ENCODE data around the gene HOXC6. TPM values are rescaled to one million over a fixed set of nuclear protein-coding genes. Genes with fewer than 3 reads are reported as not detected.

Gene HOXC6
- total RNA-seq, 2 experiments from 2014 or later, result not detected

DNA sequence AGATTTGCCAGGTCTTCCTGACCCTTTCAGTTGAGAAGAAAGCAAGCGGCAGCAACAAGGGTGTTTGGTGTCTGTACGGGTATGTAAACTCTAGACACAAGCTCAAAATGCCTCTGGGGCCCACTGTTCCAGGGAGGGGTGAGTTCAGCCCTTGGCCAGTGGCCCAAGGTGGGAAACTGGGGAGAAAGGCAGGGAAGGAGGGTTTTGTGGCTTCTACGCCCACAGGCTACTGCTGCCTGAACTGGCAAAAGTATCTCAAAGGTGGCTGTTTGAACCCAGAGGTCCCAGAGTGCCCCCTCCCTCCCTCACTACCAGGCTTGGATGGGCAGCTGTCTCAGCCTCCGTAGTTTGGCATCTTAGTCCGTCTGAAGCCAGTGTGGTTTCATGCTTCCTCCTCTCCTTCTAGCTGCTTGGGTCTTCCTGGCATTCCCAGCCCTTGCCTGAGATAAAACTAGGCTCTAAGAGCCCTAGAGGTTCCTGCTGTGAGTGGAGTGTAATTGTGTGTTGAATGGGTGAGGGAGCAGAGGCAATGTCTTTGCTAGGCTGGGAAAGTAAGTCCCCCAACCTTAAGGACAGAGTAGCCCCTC lies 10.1 kb downstream of the HOXC6 start:
- H3K4me1 Mint-ChIP-seq (ENCODE audit: low read depth), result peaks cover 5% of the 10 kb centered on the region
- no peak overlapping the region for H3K4me3 Mint-ChIP-seq
- DNase-seq (no peak), ATAC-seq (no peak)
- ChIA-PET POLR2A (interaction anchor here (1.0 to 2.0 kb wide), 2 partner anchors 22 to 151 kb away, joined by 3 to 5 read pairs; partner anchors contain the start of gene SMUG1), CTCF (interaction anchor here (0.9 to 1.7 kb wide), 6 partner anchors 33 to 176 kb away, joined by 3 to 4 read pairs (median 3); partner anchors contain the start of gene HOXC10)
- H3K27me3 Mint-ChIP-seq, result peaks cover 65% of the 10 kb centered on the region
- intact Hi-C loops (cut with micrococcal nuclease), result no loop called here
- TF ChIP-seq, protein P1, sequence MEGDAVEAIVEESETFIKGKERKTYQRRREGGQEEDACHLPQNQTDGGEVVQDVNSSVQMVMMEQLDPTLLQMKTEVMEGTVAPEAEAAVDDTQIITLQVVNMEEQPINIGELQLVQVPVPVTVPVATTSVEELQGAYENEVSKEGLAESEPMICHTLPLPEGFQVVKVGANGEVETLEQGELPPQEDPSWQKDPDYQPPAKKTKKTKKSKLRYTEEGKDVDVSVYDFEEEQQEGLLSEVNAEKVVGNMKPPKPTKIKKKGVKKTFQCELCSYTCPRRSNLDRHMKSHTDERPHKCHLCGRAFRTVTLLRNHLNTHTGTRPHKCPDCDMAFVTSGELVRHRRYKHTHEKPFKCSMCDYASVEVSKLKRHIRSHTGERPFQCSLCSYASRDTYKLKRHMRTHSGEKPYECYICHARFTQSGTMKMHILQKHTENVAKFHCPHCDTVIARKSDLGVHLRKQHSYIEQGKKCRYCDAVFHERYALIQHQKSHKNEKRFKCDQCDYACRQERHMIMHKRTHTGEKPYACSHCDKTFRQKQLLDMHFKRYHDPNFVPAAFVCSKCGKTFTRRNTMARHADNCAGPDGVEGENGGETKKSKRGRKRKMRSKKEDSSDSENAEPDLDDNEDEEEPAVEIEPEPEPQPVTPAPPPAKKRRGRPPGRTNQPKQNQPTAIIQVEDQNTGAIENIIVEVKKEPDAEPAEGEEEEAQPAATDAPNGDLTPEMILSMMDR (IDR thresholded peaks at IDR 0.05), result no peak
- H3K36me3 Mint-ChIP-seq (ENCODE audit: low read depth), result no peaks in the 10 kb centered on the region
- no peak overlapping the region for H3K27ac Mint-ChIP-seq
- no peaks in the 10 kb centered on the region for H3K9me3 Mint-ChIP-seq

DNA sequence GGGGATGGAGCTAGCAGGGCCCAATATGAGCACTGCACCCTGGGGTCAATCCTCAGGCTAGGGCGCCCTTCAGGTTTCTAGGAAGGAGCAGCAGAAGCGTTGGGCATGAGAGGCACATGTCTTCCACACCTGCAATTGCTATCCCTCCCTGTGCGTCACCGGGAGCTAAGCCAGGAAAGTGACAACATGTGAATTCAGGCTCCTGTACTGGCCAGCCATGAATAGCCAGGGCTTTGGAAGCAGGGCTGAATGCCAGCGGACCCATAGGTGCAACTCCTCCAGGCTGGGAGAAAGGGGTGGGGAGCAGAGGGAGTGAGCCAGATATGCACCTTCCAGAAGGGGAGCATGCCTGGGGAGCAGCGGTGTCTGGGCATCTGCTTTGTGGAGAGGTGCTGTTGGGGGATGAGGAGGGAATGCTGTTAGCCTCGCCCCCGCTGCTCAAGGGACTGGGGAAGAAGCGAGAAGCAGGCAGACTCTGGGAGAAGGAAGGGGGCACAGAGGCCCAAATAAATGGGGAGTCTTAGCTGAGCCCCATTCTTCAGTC lies 10.7 kb downstream of the HOXC6 start:
- H3K9me3 Mint-ChIP-seq, result no peaks in the 10 kb centered on the region
- ChIA-PET POLR2A (interaction anchor here (1.0 to 2.0 kb wide), 2 partner anchors 23 to 150 kb away, joined by 3 to 5 read pairs; partner anchors contain the start of gene SMUG1), CTCF (interaction anchor here (0.9 to 1.7 kb wide), 5 partner anchors 33 to 176 kb away, joined by 3 to 4 read pairs (median 3); partner anchors contain the start of gene HOXC10)
- ATAC-seq (no peak), DNase-seq (no peak)
- H3K27ac Mint-ChIP-seq, result no peak overlapping the region
- TF ChIP-seq, protein P1 (IDR thresholded peaks at IDR 0.05), result no peak
- no peak overlapping the region for H3K4me3 Mint-ChIP-seq
- peaks cover 66% of the 10 kb centered on the region for H3K27me3 Mint-ChIP-seq
- no peaks in the 10 kb centered on the region for H3K36me3 Mint-ChIP-seq (ENCODE audit: low read depth)
- peaks cover 6% of the 10 kb centered on the region for H3K4me1 Mint-ChIP-seq (ENCODE audit: low read depth)
- intact Hi-C loops (cut with micrococcal nuclease), result no loop called here

DNA sequence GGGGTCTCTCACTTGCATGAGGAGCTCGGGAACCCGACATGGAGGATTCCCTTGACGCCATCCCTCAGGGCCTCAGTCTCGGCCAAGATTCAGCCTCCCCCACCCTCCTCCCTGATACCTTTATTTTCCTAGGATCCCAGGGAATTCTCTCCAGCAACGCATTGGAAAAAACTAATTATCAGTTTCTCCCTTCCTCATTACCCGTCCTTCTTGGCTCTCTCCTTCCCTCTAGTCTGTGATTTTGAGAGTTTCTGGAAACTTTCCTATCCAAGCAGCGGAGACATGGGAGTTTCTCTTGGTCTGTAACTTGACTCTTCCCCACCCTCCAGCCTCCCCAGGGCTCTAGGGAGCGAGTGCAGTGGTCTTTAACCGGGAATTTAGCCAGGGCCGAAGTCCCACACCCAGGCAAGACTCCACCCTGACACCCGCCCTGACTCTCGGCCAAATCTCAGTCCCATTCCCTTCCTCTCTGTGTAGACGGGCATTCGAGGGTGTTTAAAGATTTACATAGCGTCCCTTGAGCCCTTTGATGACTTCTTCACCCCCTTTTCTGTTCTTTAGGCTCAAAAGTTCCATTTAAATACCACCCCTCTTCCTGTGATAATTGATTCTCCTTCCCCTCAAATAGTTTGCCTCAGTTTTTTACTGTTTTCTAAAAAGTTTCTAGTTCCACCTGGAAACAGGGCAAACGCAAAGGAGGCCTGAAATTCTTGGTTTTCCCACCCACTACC lies 11.3 kb downstream of the HOXC6 start:
- no peaks in the 10 kb centered on the region for H3K9me3 Mint-ChIP-seq
- H3K36me3 Mint-ChIP-seq (ENCODE audit: low read depth), result no peaks in the 10 kb centered on the region
- H3K27ac Mint-ChIP-seq, result no peak overlapping the region
- TF ChIP-seq, protein P1 (IDR thresholded peaks at IDR 0.05), result no peak
- CTCF ChIA-PET, result interaction anchor here (1.5 to 2.1 kb wide), 3 partner anchors 8 to 162 kb away, joined by 3 to 11 read pairs (median 5); partner anchors contain the start of genes HOXC4 and HOXC5
- POLR2A ChIA-PET, result interaction anchor here (1.0 to 2.0 kb wide), 2 partner anchors 23 to 150 kb away, joined by 3 to 5 read pairs; partner anchors contain the start of gene SMUG1
- peaks cover 70% of the 10 kb centered on the region for H3K27me3 Mint-ChIP-seq
- DNase-seq, result no peak
- no peak for ATAC-seq
- peaks cover 8% of the 10 kb centered on the region for H3K4me1 Mint-ChIP-seq (ENCODE audit: low read depth)
- intact Hi-C loops (cut with micrococcal nuclease), result no loop called here
- H3K4me3 Mint-ChIP-seq, result no peak overlapping the region

DNA sequence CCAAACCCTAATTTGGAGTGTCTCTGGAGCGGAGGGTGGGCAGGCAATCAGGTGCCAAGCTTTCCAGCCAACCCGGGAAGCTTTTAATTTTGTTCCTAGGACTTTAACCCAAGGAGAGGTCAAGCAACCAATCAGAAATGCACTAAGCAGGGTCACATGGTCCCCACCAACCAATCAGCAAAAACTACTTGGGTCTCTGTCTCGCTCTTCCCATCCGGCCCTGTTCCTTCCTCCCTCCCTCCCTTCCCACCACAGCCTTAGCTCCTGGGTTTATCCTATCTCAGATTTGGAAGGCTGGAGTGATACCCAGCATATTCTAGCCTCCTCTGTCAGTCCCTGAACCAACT lies 11.9 kb downstream of the HOXC6 start:
- H3K4me3 Mint-ChIP-seq, result no peak overlapping the region
- H3K4me1 Mint-ChIP-seq (ENCODE audit: low read depth), result peaks cover 8% of the 10 kb centered on the region
- POLR2A ChIA-PET, result interaction anchor here (2.0 kb wide), 1 partner anchor 149 kb away, joined by 5 read pairs; the partner anchor contains the start of gene SMUG1
- H3K36me3 Mint-ChIP-seq (ENCODE audit: low read depth), result no peaks in the 10 kb centered on the region
- DNase-seq (no peak), ATAC-seq (no peak)
- no peaks in the 10 kb centered on the region for H3K9me3 Mint-ChIP-seq
- TF ChIP-seq, protein P1 (IDR thresholded peaks at IDR 0.05), result no peak
- intact Hi-C loops (cut with micrococcal nuclease), result no loop called here
- H3K27ac Mint-ChIP-seq, result no peak overlapping the region
- CTCF ChIA-PET, result interaction anchor here (1.0 to 2.1 kb wide), 5 partner anchors 8 to 151 kb away, joined by 4 to 11 read pairs (median 5); partner anchors contain the start of genes HOXC4 and HOXC5
- peaks cover 71% of the 10 kb centered on the region for H3K27me3 Mint-ChIP-seq
